Thoracic aorta (tissue), 2 donors: ENCODE data around the gene ATG7. TPM values are rescaled to one million over a fixed set of nuclear protein-coding genes. Genes with fewer than 3 reads are reported as not detected.

Experiments
- ATAC-seq: fragments of 150-250 bp; one replicate; pipeline ENCODE4 v1.8.0; 2017; ENCODE audit warnings: low read depth; ENCODE audit not compliant: insufficient number of reproducible peaks, low FRiP score
- DNase-seq: peaks from one replicate; pipeline ENCODE4 v3.0.0-alpha.2; 2020; ENCODE audit warnings: low spot score
- H3K27ac ChIP-seq, 2 donors: fragments of 200-600 bp; sonication (generic); 1 replicate in 1 of 2; 2 replicates in 1 of 2; pipeline ENCODE4 v1.5.1; 2016; ENCODE audit warnings: mild to moderate bottlenecking in 2 of 2, moderate library complexity in 2 of 2
- H3K27me3 ChIP-seq: fragments of 200-600 bp; sonication (generic); replicated peaks from 2 replicates; pipeline ENCODE4 v1.6.0; 2016; ENCODE audit warnings: mild to moderate bottlenecking; ENCODE audit not compliant: insufficient read depth
- H3K36me3 ChIP-seq: fragments of 200-600 bp; sonication (generic); one replicate; pipeline ENCODE4 v1.5.1; 2016
- H3K4me1 ChIP-seq, 2 donors: fragments of 200-600 bp; sonication (generic); 1 replicate in 1 of 2; 2 replicates in 1 of 2; pipeline versions ENCODE4 v1.5.1 to v1.6.0; 2016; ENCODE audit warnings: low read depth in 2 of 2, mild to moderate bottlenecking in 1 of 2; ENCODE audit not compliant: control insufficient read depth in 1 of 2
- H3K4me3 ChIP-seq: fragments of 200-600 bp; sonication (generic); 2 replicates; pipeline ENCODE4 v1.5.1; 2016; ENCODE audit warnings: mild to moderate bottlenecking
- H3K9me3 ChIP-seq: fragments of 200-600 bp; sonication (generic); 2 replicates; pipeline ENCODE4 v1.5.1; 2016
- total RNA-seq, 2 donors: library from RNA; depleted of rRNA; stranded (reverse); fragments of >200 nt; gene quantifications; one replicate each; pipeline versions ENCODE4 v1.1.0 to v1.2.3, GENCODE V29; 2016
- TF ChIP-seq, protein P1 (sequence below): fragments of 200-600 bp; sonication (generic); IDR thresholded peaks from one replicate; pipeline ENCODE4 v1.5.1; 2019; ENCODE audit warnings: antibody characterized with exemption

The ATG7 gene
- total RNA-seq, 2 donors from 2014 or later = 56.6 to 88.3 TPM

DNA sequence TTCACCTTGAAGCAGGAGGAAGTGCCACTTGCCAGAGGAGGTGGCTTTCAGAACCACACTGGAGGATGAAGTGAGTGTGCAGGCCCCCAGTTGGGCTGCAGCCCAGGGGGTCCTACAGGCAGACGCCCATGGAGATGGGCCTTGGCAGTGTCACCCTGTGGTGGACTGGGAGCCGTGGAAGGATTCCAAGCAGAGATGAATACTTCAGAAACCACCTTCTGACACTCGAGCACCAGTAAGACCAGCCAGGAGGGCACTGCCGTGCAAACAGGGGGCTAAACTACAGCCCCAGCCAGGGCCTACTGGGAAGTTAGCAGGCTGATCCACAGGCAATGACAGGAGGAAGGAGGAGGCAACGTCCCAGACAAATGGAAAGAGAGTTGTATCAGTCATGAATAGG is 316.1 kb downstream of the ATG7 start:
- no peaks in the 10 kb centered on the region for H3K36me3 ChIP-seq
- ATAC-seq = no peak
- peaks cover 66 to 88% of the 10 kb centered on the region in 2 donors for H3K4me1 ChIP-seq
- no peaks in the 10 kb centered on the region for H3K27me3 ChIP-seq
- no peaks in the 10 kb centered on the region for H3K9me3 ChIP-seq
- H3K27ac ChIP-seq = peak overlapping the region; percentile 74 to 78
- H3K4me3 ChIP-seq = peak overlapping the region; percentile 38
- TF ChIP-seq, protein P1, sequence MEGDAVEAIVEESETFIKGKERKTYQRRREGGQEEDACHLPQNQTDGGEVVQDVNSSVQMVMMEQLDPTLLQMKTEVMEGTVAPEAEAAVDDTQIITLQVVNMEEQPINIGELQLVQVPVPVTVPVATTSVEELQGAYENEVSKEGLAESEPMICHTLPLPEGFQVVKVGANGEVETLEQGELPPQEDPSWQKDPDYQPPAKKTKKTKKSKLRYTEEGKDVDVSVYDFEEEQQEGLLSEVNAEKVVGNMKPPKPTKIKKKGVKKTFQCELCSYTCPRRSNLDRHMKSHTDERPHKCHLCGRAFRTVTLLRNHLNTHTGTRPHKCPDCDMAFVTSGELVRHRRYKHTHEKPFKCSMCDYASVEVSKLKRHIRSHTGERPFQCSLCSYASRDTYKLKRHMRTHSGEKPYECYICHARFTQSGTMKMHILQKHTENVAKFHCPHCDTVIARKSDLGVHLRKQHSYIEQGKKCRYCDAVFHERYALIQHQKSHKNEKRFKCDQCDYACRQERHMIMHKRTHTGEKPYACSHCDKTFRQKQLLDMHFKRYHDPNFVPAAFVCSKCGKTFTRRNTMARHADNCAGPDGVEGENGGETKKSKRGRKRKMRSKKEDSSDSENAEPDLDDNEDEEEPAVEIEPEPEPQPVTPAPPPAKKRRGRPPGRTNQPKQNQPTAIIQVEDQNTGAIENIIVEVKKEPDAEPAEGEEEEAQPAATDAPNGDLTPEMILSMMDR = no peak
- DNase-seq = no peak

DNA sequence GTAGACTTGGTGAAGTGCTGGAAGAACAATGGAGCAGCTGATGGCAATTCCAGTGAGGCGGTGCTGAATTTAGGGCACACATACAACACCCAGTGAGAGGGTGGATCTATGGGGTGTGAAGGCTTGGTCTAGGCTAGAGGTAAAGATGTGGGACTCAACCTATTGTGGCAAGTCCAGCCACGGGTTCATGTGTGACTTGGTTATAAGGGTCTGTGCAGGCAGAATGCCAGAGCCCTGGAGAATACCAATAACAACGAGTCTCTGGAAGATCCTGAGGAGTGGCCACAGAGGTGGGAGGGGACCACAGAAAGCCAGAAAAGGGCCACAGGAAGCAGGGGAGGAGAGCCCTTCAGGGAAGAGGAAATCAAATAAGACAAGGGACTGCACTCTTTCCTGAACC is 316.6 kb downstream of the ATG7 start:
- TF ChIP-seq, protein P1 = no peak
- Histone ChIP-seq H3K4me3 (no peak overlapping the region), H3K27ac (peak overlapping the region; percentile 74 to 78), H3K36me3 (no peaks in the 10 kb centered on the region), H3K27me3 (no peaks in the 10 kb centered on the region), H3K9me3 (no peaks in the 10 kb centered on the region), H3K4me1 (peaks cover 65 to 88% of the 10 kb centered on the region in 2 donors)
- ATAC-seq = no peak
- DNase-seq = no peak

DNA sequence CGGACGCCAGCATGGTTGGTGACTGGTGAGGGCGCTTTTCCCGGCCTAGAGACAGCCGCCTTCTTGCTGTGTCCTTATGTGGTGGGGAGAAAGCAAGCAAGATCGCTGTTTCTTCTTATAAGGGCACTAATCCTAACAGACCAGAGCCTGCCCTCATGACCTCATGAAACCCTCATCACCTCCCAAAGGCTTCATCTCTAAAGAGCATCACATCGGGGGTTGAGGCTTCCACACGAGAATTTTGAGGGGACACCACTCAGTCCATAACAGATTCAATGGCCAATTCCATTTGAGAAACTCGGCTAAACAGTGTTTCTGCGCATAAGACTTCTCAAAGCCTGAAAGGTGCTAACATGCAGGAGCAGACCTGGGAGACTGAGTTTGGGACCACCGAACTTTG is 317.5 kb downstream of the ATG7 start:
- Histone ChIP-seq H3K9me3 (no peaks in the 10 kb centered on the region), H3K4me1 (peaks cover 63 to 90% of the 10 kb centered on the region in 2 donors), H3K4me3 (no peak overlapping the region), H3K27me3 (no peaks in the 10 kb centered on the region), H3K36me3 (no peaks in the 10 kb centered on the region), H3K27ac (peak overlapping the region; percentile 74 to 78)
- DNase-seq (no peak), ATAC-seq (no peak)
- TF ChIP-seq, protein P1 = no peak

DNA sequence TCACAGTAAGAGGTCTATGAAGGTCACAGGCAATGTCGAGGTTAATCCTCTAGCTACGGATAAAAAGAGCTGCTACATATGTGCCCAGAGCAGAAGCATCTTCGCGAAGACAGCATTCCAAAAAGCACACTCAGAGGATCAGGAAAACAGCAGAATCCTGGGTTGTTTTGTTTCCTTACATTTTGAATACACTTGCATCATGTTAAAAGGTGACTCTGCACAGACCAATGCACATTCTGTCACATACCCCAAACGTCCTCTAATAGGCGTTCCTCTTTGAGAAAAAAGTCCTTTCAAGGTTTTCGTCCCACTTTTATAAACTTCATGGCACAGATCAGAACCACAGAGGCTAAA is 318.8 kb downstream of the ATG7 start:
- Histone ChIP-seq H3K4me3 (peak overlapping the region; percentile 6), H3K27ac (peak overlapping the region; percentile 74 to 78), H3K36me3 (no peaks in the 10 kb centered on the region), H3K27me3 (no peaks in the 10 kb centered on the region), H3K4me1 (peaks cover 58 to 83% of the 10 kb centered on the region in 2 donors), H3K9me3 (no peaks in the 10 kb centered on the region)
- ATAC-seq = no peak
- DNase-seq = no peak
- TF ChIP-seq, protein P1 = no peak

DNA sequence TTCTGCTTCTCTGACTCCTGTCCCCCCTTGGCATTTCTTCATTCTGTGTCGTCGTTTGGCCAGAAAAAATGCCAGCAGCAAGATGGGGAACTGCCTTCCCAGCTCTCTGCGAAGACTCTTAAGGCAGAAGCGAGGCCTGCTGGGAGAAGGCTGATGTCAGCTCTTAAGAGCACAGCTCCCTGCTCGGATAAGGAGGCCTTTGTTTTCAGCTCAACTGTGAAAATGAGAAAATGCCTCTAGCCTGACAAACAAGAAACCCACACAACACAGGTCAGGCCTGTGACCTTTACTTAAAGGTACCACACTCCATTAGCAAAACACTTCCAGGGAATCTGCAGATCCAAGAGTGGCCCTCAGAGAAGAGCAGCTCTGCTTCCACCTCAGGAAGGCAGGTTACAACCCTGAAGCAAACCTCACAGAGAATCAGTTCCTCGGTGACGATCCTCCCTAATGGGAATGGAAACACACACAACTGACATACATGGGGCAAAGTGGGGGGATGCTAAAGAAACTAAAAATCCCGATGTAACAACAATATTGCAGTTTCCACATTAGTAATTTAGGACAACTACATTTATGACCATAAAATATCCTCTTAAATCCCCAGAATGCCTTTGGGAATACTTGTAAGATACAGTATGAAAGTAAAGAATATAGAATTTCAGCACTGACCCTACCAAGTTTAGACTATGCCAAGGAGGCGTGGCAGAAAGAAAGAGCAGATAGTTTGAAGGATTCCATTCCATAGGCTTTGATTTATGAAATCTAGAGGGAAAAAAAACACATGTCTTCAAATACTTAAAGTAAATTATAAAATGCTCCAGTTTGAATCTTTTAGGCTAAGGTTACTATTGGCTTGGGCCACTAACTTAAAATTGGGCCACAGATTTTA is 319.4 kb downstream of the ATG7 start:
- H3K4me1 ChIP-seq = peaks cover 54 to 82% of the 10 kb centered on the region in 2 donors
- H3K27me3 ChIP-seq = no peaks in the 10 kb centered on the region
- peak overlapping the region; percentile 74 to 78 for H3K27ac ChIP-seq
- peak overlapping the region; percentile 41 for H3K4me3 ChIP-seq
- ATAC-seq (peak; percentile 46), DNase-seq (no peak)
- TF ChIP-seq, protein P1 = no peak
- H3K36me3 ChIP-seq = no peaks in the 10 kb centered on the region
- no peaks in the 10 kb centered on the region for H3K9me3 ChIP-seq
